ENCODE measurements around the gene C18orf54. TPM values are rescaled to one million over a fixed set of nuclear protein-coding genes. Genes with fewer than 3 reads are reported as not detected.
A peak's percentile ranks its signal among the peaks of the same experiment; 100 is the strongest.
"Not testable (repeated sequence)": the region's sequence is repeated elsewhere in the genome, so short reads cannot be mapped to it uniquely, and the experiment has no call there.

C18orf54 gene
- total RNA-seq, result 10.4 and 10.9 TPM in 2 replicates

DNA sequence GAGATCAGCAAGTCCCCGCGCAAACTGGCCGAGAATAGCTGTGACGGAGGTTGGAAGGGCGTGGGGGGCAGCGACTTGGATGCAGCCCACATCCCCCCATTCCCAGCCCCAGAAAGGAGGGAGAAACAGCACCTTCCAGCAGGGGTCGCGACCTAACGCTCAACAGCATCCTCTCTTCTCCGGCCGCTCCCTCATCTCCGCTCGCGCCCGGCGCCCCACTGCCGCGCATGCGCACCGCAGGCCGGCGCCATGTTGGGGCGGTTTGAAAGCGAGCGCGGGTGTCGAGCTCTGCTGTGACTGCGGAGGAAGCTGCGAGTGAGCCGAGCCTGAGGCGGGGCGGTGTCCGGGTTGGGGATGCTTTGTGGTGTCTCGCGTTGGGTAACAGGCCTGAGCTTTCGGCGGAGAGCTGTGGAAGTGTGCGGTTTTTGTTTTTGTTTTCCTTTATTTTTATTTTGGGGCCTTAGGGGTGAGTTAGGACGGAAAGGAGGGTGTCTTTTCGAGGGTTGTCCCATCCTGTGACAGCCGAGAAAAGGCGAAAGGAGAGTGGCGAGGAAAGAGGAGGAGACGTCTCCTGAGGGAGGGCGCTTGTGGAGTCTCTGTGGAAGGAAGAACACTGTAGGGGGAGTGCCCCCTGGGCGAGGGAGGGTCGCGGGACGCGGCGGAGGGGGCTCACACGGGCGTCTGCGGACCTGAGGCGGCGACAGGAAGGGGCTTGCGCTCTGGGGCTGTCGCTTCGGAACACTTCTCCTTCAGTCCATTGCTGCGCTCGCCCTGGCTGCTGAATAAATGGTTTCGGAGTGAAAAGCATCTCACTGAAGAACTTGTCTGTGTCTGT lies at the start of gene C18orf54, which contains the start of gene STARD6:
TSS of gene C18orf54 (plus strand) at position 247 of the 835 bp plus-strand sequence. CDS start 2,667 bp downstream, outside the sequence.
TSS of gene STARD6 (minus strand) at position 199 of the 835 bp plus-strand sequence. CDS start 3,285 bp downstream, outside the sequence.
- no peaks in the 10 kb centered on the region for H3K9me3 Mint-ChIP-seq
- peaks cover 22% of the 10 kb centered on the region for H3K36me3 Mint-ChIP-seq (ENCODE audit: low read depth)
- DNase-seq (ENCODE audit: low spot score), result peak; percentile 90
- intact Hi-C loops (cut with micrococcal nuclease), result loop anchor here (1.0 to 2.0 kb wide), 6 partner anchors 30 to 209 kb away; partner anchors contain the start of gene MBD2
- H3K27ac Mint-ChIP-seq, result peak within 1 kb of the TSS; percentile 97
- H3K27me3 Mint-ChIP-seq (ENCODE audit: low read depth), result no peaks in the 10 kb centered on the region
- H3K4me3 Mint-ChIP-seq (ENCODE audit: low read depth), result peak within 1 kb of the TSS; percentile 99
- H3K4me1 Mint-ChIP-seq (ENCODE audit: low read depth), result peaks cover 21% of the 10 kb centered on the region

GRCh38 chr18:54309564-54309963 lies 48.1 kb upstream of the C18orf54 start:
- DNase-seq (ENCODE audit: low spot score); H3K4me3 Mint-ChIP-seq (ENCODE audit: low read depth); H3K4me1 Mint-ChIP-seq (ENCODE audit: low read depth); intact Hi-C loops (cut with micrococcal nuclease); H3K9me3 Mint-ChIP-seq; H3K36me3 Mint-ChIP-seq (ENCODE audit: low read depth); H3K27ac Mint-ChIP-seq: not testable (repeated sequence)
- H3K27me3 Mint-ChIP-seq (ENCODE audit: low read depth), result peaks cover 25% of the 10 kb centered on the region

DNA sequence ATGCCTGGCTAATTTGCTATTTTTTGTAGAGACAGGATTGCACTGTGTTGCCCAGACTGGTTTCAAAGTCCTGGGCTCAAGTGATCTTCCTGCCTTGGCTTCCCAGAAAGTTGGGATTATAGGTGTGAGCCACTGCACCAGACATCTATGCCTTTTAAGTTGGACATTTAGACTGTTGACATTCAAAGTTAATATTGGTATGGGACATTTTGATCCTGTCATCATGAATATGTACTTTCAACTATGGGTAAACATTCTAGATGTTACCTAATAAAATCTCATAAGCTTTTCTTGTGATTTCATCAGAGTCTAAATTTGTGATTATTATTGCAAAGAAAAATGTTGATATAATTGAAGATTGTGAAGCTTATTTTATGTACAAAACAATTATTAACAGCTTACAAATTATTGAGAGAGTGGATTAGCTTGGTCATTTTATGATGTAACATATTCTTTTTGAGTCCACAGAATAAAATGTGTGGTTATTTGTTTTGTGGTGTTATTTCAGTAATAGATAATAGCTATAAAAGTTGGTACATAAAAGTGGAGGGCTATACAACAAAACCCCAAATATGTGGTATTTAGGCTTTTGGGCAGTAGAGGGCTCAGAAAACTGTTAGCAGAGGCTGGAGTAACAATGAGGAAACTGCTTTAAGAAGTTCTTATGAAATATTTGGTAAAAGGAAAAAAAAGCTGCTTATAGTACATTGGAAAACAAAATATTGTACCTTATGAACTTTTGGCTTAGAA lies 41.5 kb upstream of the C18orf54 start:
- H3K4me3 Mint-ChIP-seq (ENCODE audit: low read depth), result no peak overlapping the region
- no peak for DNase-seq (ENCODE audit: low spot score)
- H3K36me3 Mint-ChIP-seq (ENCODE audit: low read depth), result no peaks in the 10 kb centered on the region
- no peak overlapping the region for H3K27ac Mint-ChIP-seq
- H3K9me3 Mint-ChIP-seq, result no peaks in the 10 kb centered on the region
- peaks cover 35% of the 10 kb centered on the region for H3K27me3 Mint-ChIP-seq (ENCODE audit: low read depth)
- H3K4me1 Mint-ChIP-seq (ENCODE audit: low read depth), result peaks cover 4% of the 10 kb centered on the region
- intact Hi-C loops (cut with micrococcal nuclease), result no loop called here

DNA sequence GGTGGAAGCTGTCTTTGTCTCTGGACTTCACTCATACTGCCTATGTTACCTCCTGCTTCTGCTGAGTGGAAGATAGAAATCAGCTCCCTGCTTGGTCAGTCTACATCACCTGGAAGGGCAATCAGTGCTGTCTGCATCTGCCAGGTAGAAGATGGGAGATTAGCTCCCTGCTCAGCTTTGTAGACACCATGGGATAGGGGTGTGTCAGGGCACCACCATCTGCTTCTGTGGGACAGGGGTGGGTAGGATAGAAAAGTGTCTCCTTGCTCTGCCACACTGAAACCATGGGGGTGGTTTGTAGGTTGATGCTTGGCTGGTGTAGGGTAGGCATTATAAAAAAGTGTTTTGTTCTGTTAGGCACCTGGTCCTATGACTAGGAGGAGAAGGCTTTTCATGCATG lies 34.1 kb upstream of the C18orf54 start:
- H3K27ac Mint-ChIP-seq, result no peak overlapping the region
- no peak for DNase-seq (ENCODE audit: low spot score)
- no peaks in the 10 kb centered on the region for H3K36me3 Mint-ChIP-seq (ENCODE audit: low read depth)
- intact Hi-C loops (cut with micrococcal nuclease), result no loop called here
- H3K9me3 Mint-ChIP-seq, result no peaks in the 10 kb centered on the region
- H3K4me3 Mint-ChIP-seq (ENCODE audit: low read depth), result no peak overlapping the region
- H3K27me3 Mint-ChIP-seq (ENCODE audit: low read depth), result peaks cover 8% of the 10 kb centered on the region
- peaks cover 4% of the 10 kb centered on the region for H3K4me1 Mint-ChIP-seq (ENCODE audit: low read depth)

- Mint-ChIP-seq H3K36me3 (ENCODE audit: low read depth) (no peaks in the 10 kb centered on the region), H3K4me3 (ENCODE audit: low read depth) (no peak overlapping the region), H3K9me3 (no peaks in the 10 kb centered on the region), H3K27me3 (ENCODE audit: low read depth) (peaks cover 9% of the 10 kb centered on the region), H3K27ac (no peak overlapping the region), H3K4me1 (ENCODE audit: low read depth) (peaks cover 4% of the 10 kb centered on the region)
- intact Hi-C loops (cut with micrococcal nuclease), result no loop called here
- no peak for DNase-seq (ENCODE audit: low spot score)
These were observed 33.7 kb upstream of the C18orf54 start for GRCh38 chr18:54323970-54324369.

DNA sequence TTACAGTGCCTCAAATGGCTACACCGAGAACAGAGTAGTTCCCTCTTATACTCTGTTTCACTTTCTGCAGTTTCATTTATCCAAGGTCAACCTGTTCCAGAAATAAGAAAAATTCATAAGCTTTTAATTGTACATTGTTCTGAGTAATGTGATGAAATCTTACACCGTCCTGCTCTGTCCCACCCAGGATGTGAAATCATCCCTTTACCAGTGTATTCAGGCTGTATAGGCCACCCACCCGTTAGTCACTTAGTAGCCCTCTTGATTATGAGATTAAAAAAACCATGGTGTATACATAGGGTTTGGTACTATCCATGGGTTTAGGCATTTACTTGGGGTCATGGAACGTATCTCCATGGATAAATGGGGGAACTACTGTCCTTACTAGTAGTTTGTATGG lies 29.9 kb upstream of the C18orf54 start:
- intact Hi-C loops (cut with micrococcal nuclease), result no loop called here

GRCh38 chr18:54329787-54330186 lies 27.9 kb upstream of the C18orf54 start:
- Mint-ChIP-seq H3K9me3 (no peaks in the 10 kb centered on the region), H3K27ac (no peak overlapping the region), H3K36me3 (ENCODE audit: low read depth) (no peaks in the 10 kb centered on the region), H3K4me3 (ENCODE audit: low read depth) (no peak overlapping the region), H3K4me1 (ENCODE audit: low read depth) (no peaks in the 10 kb centered on the region), H3K27me3 (ENCODE audit: low read depth) (peaks cover 13% of the 10 kb centered on the region)
- intact Hi-C loops (cut with micrococcal nuclease), result no loop called here
- no peak for DNase-seq (ENCODE audit: low spot score)

More for the DNA sequence above, 29.9 kb upstream of the C18orf54 start:
- DNase-seq (ENCODE audit: low spot score), result no peak
- no peak overlapping the region for H3K27ac Mint-ChIP-seq
- H3K4me3 Mint-ChIP-seq (ENCODE audit: low read depth), result no peak overlapping the region
- H3K9me3 Mint-ChIP-seq, result no peaks in the 10 kb centered on the region
- no peaks in the 10 kb centered on the region for H3K36me3 Mint-ChIP-seq (ENCODE audit: low read depth)
- no peaks in the 10 kb centered on the region for H3K4me1 Mint-ChIP-seq (ENCODE audit: low read depth)
- H3K27me3 Mint-ChIP-seq (ENCODE audit: low read depth), result peaks cover 11% of the 10 kb centered on the region

- no peak overlapping the region for H3K27ac Mint-ChIP-seq
- no peak for DNase-seq (ENCODE audit: low spot score)
These were observed 26.7 kb upstream of the C18orf54 start for GRCh38 chr18:54330768-54331548.

GRCh38 chr18:54335638-54336173 lies 22.0 kb upstream of the C18orf54 start:
- Mint-ChIP-seq H3K4me3 (ENCODE audit: low read depth) (no peak overlapping the region), H3K9me3 (peaks cover 3% of the 10 kb centered on the region), H3K36me3 (ENCODE audit: low read depth) (no peaks in the 10 kb centered on the region), H3K4me1 (ENCODE audit: low read depth) (no peaks in the 10 kb centered on the region), H3K27ac (no peak overlapping the region), H3K27me3 (ENCODE audit: low read depth) (peaks cover 14% of the 10 kb centered on the region)
- DNase-seq (ENCODE audit: low spot score), result no peak
- intact Hi-C loops (cut with micrococcal nuclease), result no loop called here

More at GRCh38 chr18:54330768-54331548, 26.7 kb upstream of the C18orf54 start:
- Mint-ChIP-seq H3K9me3 (no peaks in the 10 kb centered on the region), H3K4me3 (ENCODE audit: low read depth) (no peak overlapping the region), H3K36me3 (ENCODE audit: low read depth) (no peaks in the 10 kb centered on the region), H3K4me1 (ENCODE audit: low read depth) (no peaks in the 10 kb centered on the region), H3K27me3 (ENCODE audit: low read depth) (peaks cover 13% of the 10 kb centered on the region)
- intact Hi-C loops (cut with micrococcal nuclease), result no loop called here

DNA sequence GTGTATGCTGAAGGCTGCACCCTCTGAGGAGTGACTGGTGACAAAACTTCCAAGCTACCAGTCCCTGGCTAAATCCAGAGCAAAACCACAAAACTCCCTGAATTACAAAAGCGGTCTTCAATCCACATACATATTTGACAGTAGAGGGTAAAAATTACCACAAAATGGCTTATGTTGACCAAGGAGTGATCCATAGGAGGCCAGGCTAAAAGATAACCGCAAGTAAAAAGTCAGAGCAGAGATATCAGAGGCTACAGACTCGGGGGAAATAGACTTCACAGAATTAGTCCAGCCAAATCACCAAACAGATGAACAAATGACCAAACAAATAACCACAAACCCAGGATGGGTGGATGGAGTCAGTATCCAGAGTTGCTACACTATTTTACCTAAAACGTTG lies 19.5 kb upstream of the C18orf54 start:
- Mint-ChIP-seq H3K4me3 (ENCODE audit: low read depth) (no peak overlapping the region), H3K4me1 (ENCODE audit: low read depth) (no peaks in the 10 kb centered on the region), H3K36me3 (ENCODE audit: low read depth) (no peaks in the 10 kb centered on the region), H3K9me3 (peaks cover 9% of the 10 kb centered on the region), H3K27me3 (ENCODE audit: low read depth) (peaks cover 6% of the 10 kb centered on the region), H3K27ac (no peak overlapping the region)
- intact Hi-C loops (cut with micrococcal nuclease), result no loop called here
- no peak for DNase-seq (ENCODE audit: low spot score)

DNA sequence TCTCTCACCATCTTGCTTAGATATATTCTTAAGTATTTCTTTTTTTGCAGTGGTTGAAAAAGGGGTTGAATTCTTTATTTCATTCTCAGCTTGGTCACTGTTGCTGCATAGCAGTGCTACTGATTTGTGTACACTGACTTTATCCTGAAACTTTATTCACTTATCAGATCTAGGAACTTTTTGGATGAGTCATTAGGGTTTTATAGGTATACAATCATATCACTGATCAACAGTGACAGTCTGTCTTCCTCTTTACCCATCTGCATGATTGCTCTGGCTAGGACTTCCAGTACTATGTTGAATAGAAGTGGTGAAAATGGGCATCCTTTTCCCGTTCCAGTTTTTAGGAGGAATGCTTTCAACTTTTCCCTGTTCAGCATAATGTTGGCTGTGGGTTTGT lies 6.5 kb upstream of the C18orf54 start:
- Mint-ChIP-seq H3K4me1 (ENCODE audit: low read depth) (peaks cover 15% of the 10 kb centered on the region), H3K4me3 (ENCODE audit: low read depth) (no peak overlapping the region), H3K36me3 (ENCODE audit: low read depth) (no peaks in the 10 kb centered on the region), H3K27me3 (ENCODE audit: low read depth) (peaks cover 35% of the 10 kb centered on the region), H3K27ac (no peak overlapping the region), H3K9me3 (peaks cover 3% of the 10 kb centered on the region)
- DNase-seq (ENCODE audit: low spot score), result no peak
- intact Hi-C loops (cut with micrococcal nuclease), result loop anchor here (1.0 to 2.0 kb wide), 2 partner anchors 66 to 88 kb away; no protein-coding TSS in a partner anchor

- Mint-ChIP-seq H3K4me1 (ENCODE audit: low read depth) (peaks cover 22% of the 10 kb centered on the region), H3K27ac (peak overlapping the region; percentile 97), H3K36me3 (ENCODE audit: low read depth) (peaks cover 18% of the 10 kb centered on the region), H3K9me3 (peaks cover 2% of the 10 kb centered on the region), H3K4me3 (ENCODE audit: low read depth) (peak overlapping the region; percentile 99), H3K27me3 (ENCODE audit: low read depth) (peaks cover 2% of the 10 kb centered on the region)
- intact Hi-C loops (cut with micrococcal nuclease), result loop anchor here (1.0 to 2.0 kb wide), 5 partner anchors 36 to 208 kb away; partner anchors contain the start of gene MBD2
- DNase-seq (ENCODE audit: low spot score), result no peak
These were observed 535 bp upstream of the C18orf54 start for GRCh38 chr18:54357082-54357659.

Data from activated T-helper 2 cell treated with anti-CD3 and anti-CD28 coated beads, Interferon-gamma antibody, Interleukin-2, Interleukin-4, amounts not matched to agents 10 μg/mL and 5 μg/mL and 100 μg/mL, durations not matched to agents 14 hours and 24 hours and 36 hours (primary cell).